CD14-positive monocyte (primary cell): ENCODE results near the gene DENND1A. TPM values are rescaled to one million over a fixed set of nuclear protein-coding genes. Genes with fewer than 3 reads are reported as not detected.
"Not testable (repeated sequence)": the region's sequence is repeated elsewhere in the genome, so short reads cannot be mapped to it uniquely, and the experiment has no call there.

Experiments
- DNase-seq, 3 donors: peaks; one replicate each; pipeline ENCODE4 v3.0.0-alpha.2; 2011 to 2022
- H2AFZ ChIP-seq: 2 replicates; pipeline ENCODE4 v1.6.0; 2012; ENCODE audit warnings: mild to moderate bottlenecking, low read depth, low read length, inconsistent platforms; ENCODE audit not compliant: insufficient read depth, poor library complexity, severe bottlenecking
- H3K27ac ChIP-seq, 2 donors: 1 replicate in 1 of 2; 2 replicates in 1 of 2; pipeline ENCODE4 v1.5.1; 2012 to 2013; ENCODE audit warnings: low read length in 2 of 2, control low read depth in 1 of 2, inconsistent platforms in 1 of 2, low read depth in 1 of 2, mild to moderate bottlenecking in 1 of 2
- H3K27me3 ChIP-seq, 2 donors: one replicate each; pipeline versions ENCODE4 v1.6.0 to v1.6.1; 2011 to 2013; ENCODE audit warnings: low read length in 2 of 2; ENCODE audit not compliant: control insufficient read depth in 2 of 2, insufficient read depth in 2 of 2
- H3K36me3 ChIP-seq, 2 donors: replicated peaks in 1 of 2; 1 replicate in 1 of 2; 2 replicates in 1 of 2; pipeline versions ENCODE4 v1.5.1 to v1.6.1; 2012 to 2013; ENCODE audit warnings: low read length in 2 of 2, control low read depth in 1 of 2, inconsistent platforms in 1 of 2, mild to moderate bottlenecking in 1 of 2; ENCODE audit not compliant: insufficient read depth in 2 of 2, control insufficient read depth in 1 of 2
- H3K4me1 ChIP-seq, 2 donors: 1 replicate in 1 of 2; 2 replicates in 1 of 2; pipeline versions ENCODE4 v1.5.1 to v1.6.1; 2012 to 2013; ENCODE audit warnings: low read length in 2 of 2, control low read depth in 1 of 2, inconsistent platforms in 1 of 2, mild to moderate bottlenecking in 1 of 2, moderate library complexity in 1 of 2; ENCODE audit not compliant: insufficient read depth in 2 of 2, control insufficient read depth in 1 of 2
- H3K4me2 ChIP-seq: replicated peaks from 2 replicates; pipeline ENCODE3; 2012; ENCODE audit warnings: low read length, moderate library complexity, mild to moderate bottlenecking; ENCODE audit not compliant: poor library complexity, severe bottlenecking; ENCODE audit errors: extremely low read depth
- H3K4me3 ChIP-seq, 3 experiments: fragments of 200-600 bp in 1 of 3; sonication (generic) in 1 of 3; replicated peaks in 1 of 3; 1 replicate in 2 of 3; 2 replicates in 1 of 3; pipeline ENCODE4 v1.5.1; 2011 to 2013; ENCODE audit warnings: low read length in 3 of 3, mild to moderate bottlenecking in 3 of 3, control low read depth in 2 of 3, low read depth in 2 of 3, inconsistent platforms in 1 of 3, moderate library complexity in 1 of 3
- H3K79me2 ChIP-seq: 2 replicates; pipeline ENCODE4 v1.6.0; 2012; ENCODE audit warnings: mild to moderate bottlenecking, control low read depth, inconsistent platforms, low read length, moderate library complexity; ENCODE audit not compliant: insufficient read depth
- H3K9ac ChIP-seq: 2 replicates; pipeline ENCODE4 v1.6.0; 2017; ENCODE audit warnings: low read length, mild to moderate bottlenecking; ENCODE audit not compliant: insufficient read depth, poor library complexity, severe bottlenecking
- H3K9me3 ChIP-seq, 2 donors: replicated peaks in 1 of 2; 1 replicate in 1 of 2; 2 replicates in 1 of 2; pipeline versions ENCODE4 v1.5.1 to v1.6.1; 2012 to 2013; ENCODE audit warnings: low read length in 2 of 2, control low read depth in 1 of 2; ENCODE audit not compliant: control insufficient read depth in 1 of 2, insufficient read depth in 1 of 2
- H4K20me1 ChIP-seq: 2 replicates; pipeline ENCODE4 v1.6.0; 2012; ENCODE audit warnings: mild to moderate bottlenecking, low read length, control low read depth, moderate library complexity; ENCODE audit not compliant: insufficient read depth
- H3K27ac Mint-ChIP-seq, 7 donors: one replicate each; pipeline ENCODE4 v1.8.0; 2020; ENCODE audit warnings: mild to moderate bottlenecking in 7 of 7, mixed read lengths in 7 of 7, moderate library complexity in 6 of 7, inconsistent platforms in 2 of 7
- H3K27me3 Mint-ChIP-seq, 3 donors: one replicate each; pipeline ENCODE4 v1.8.0; 2021 to 2022; ENCODE audit warnings: low read depth in 3 of 3, mild to moderate bottlenecking in 3 of 3, mixed read lengths in 3 of 3, moderate library complexity in 3 of 3, inconsistent platforms in 1 of 3
- H3K36me3 Mint-ChIP-seq, 2 donors: one replicate each; pipeline ENCODE4 v1.8.0; 2020; ENCODE audit warnings: mixed read lengths in 2 of 2, inconsistent platforms in 1 of 2, mild to moderate bottlenecking in 1 of 2
- H3K4me1 Mint-ChIP-seq: one replicate; pipeline ENCODE4 v1.8.0; 2020; ENCODE audit warnings: mild to moderate bottlenecking, mixed read lengths
- H3K4me3 Mint-ChIP-seq, 2 donors: one replicate each; pipeline ENCODE4 v1.8.0; 2020; ENCODE audit warnings: mild to moderate bottlenecking in 2 of 2, mixed read lengths in 2 of 2, moderate library complexity in 1 of 2
- H3K9me3 Mint-ChIP-seq, 7 donors: one replicate each; pipeline ENCODE4 v1.8.0; 2020 to 2022; ENCODE audit warnings: mixed read lengths in 7 of 7, mild to moderate bottlenecking in 6 of 7, moderate library complexity in 6 of 7, inconsistent platforms in 2 of 7
- WGBS: methylation state at CpG from one replicate; pipeline ENCODE4 v1.1.5; 2013; ENCODE audit warnings: missing lambda C conversion rate; ENCODE audit not compliant: insufficient coverage; 5-methylcytosine and 5-hydroxymethylcytosine counted together
- intact Hi-C, 2 donors: fragments of 100-400 bp; cut with micrococcal nuclease; formaldehyde crosslinking; loops; one replicate each; pipeline versions ENCODE4 v1.15.0 to v1.15.1; 2023
- polyA plus RNA-seq, 3 donors: library from polyadenylated mRNA; depleted of rRNA in 1 of 3; unstranded in 2 of 3; stranded (reverse) in 1 of 3; fragments of 300-500 nt in 2 of 3; fragments of >200 nt in 1 of 3; fragmentation: Illumina TruSeq in 2 of 3; gene quantifications; 1 replicate in 2 of 3; 2 replicates in 1 of 3; pipeline ENCODE4 v1.2.3, GENCODE V29; 2012 to 2021
- TF ChIP-seq, protein P1 (sequence below): fragments of 200-600 bp; IDR thresholded peaks from one replicate; pipeline ENCODE4 v1.8.0; 2022; ENCODE audit warnings: antibody characterized with exemption, mild to moderate bottlenecking

Gene DENND1A
- polyA plus RNA-seq, 3 donors, result 24.8 to 73.0 (median 29.4) TPM

DNA sequence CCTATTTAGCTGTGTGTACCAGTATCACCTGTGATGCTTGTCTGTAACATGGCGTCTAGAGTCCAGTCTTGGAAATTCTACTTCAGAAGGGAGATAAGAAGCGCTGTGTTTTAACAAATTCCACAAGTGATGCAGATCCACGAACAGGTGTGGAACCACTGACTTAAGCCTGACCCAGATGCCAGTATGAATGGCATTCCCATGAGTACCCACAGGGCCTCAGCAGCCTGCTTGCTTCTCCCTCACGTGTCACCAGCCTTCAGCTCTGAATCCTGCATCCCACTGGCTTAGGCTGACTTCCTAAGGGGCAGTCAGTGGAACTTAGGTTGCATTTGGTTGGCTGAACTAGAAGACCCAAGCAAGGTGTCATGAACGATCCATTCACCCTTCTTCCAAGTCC is 8.5 kb upstream of the DENND1A start:
- Mint-ChIP-seq H3K9me3 (peaks cover 5 to 13% (median 8%) of the 10 kb centered on the region in 7 donors), H3K27me3 (peaks cover 4 to 10% (median 8%) of the 10 kb centered on the region in 3 donors), H3K4me3 (no peak overlapping the region), H3K4me1 (peaks cover 7% of the 10 kb centered on the region), H3K27ac (no peak overlapping the region), H3K36me3 (no peaks in the 10 kb centered on the region)
- Histone ChIP-seq H3K4me1 (peaks cover 0 to 7% of the 10 kb centered on the region in 2 donors), H3K36me3 (no peaks in the 10 kb centered on the region), H3K79me2 (no peaks in the 10 kb centered on the region), H3K27me3 (no peaks in the 10 kb centered on the region), H4K20me1 (no peaks in the 10 kb centered on the region), H3K4me3 (no peak overlapping the region), H3K27ac (no peak overlapping the region), H3K9ac (no peak overlapping the region), H3K4me2 (no peak overlapping the region), H2AFZ (no peak overlapping the region), H3K9me3 (peaks cover 5 to 8% of the 10 kb centered on the region in 2 donors)
- TF ChIP-seq, protein P1, sequence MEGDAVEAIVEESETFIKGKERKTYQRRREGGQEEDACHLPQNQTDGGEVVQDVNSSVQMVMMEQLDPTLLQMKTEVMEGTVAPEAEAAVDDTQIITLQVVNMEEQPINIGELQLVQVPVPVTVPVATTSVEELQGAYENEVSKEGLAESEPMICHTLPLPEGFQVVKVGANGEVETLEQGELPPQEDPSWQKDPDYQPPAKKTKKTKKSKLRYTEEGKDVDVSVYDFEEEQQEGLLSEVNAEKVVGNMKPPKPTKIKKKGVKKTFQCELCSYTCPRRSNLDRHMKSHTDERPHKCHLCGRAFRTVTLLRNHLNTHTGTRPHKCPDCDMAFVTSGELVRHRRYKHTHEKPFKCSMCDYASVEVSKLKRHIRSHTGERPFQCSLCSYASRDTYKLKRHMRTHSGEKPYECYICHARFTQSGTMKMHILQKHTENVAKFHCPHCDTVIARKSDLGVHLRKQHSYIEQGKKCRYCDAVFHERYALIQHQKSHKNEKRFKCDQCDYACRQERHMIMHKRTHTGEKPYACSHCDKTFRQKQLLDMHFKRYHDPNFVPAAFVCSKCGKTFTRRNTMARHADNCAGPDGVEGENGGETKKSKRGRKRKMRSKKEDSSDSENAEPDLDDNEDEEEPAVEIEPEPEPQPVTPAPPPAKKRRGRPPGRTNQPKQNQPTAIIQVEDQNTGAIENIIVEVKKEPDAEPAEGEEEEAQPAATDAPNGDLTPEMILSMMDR, result no peak
- intact Hi-C loops, result no loop called here
- DNase-seq, result no peak
- 95% methylated on average over 4 of the region's 5 CpGs for WGBS

DNA sequence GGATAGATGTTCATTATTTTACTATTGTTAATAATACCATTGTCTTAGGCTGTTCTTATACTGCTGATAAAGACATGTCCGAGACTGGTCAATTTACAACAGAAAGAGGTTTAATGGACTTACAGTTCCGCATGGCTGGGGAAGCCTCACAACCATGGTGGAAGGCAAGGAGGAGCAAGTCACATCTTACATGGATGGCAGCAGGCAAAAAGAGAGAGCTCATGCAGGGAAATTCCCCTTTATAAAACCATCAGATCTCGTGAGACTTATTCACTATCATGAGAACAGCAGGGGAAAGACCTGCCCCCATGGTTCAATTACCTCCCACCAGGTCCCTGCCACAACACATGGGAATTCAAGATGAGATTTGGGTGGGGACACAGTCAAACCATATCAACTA is 6.6 kb upstream of the DENND1A start:
- H3K4me3 Mint-ChIP-seq, H3K27ac ChIP-seq, H3K36me3 Mint-ChIP-seq, H3K27me3 Mint-ChIP-seq, H3K9ac ChIP-seq, H2AFZ ChIP-seq, H3K4me1 Mint-ChIP-seq, H3K36me3 ChIP-seq, H3K79me2 ChIP-seq, DNase-seq, H3K9me3 ChIP-seq, H3K4me3 ChIP-seq, intact Hi-C loops, H3K27ac Mint-ChIP-seq, H4K20me1 ChIP-seq, H3K4me2 ChIP-seq, H3K4me1 ChIP-seq, H3K27me3 ChIP-seq: not testable (repeated sequence)
- H3K9me3 Mint-ChIP-seq, result peaks cover 5 to 13% (median 8%) of the 10 kb centered on the region in 7 donors
- no CpG with 5 or more reads among the region's 3 CpGs for WGBS
